GM23338 (cell line): ENCODE data around the gene JAKMIP1. TPM values are rescaled to one million over a fixed set of nuclear protein-coding genes. Genes with fewer than 3 reads are reported as not detected.

ENCODE experiments used
- ATAC-seq: fragments of 200-7000 bp; cut with Tn5 transposase; 3 replicates; pipeline ENCODE4 v1.9.1; 2020
- DNase-seq: peaks from one replicate; pipeline ENCODE4 v3.0.0-alpha.2; 2015; ENCODE audit warnings: low spot score
- H2AFZ ChIP-seq: fragments of 200-600 bp; sonication (generic); 2 replicates; pipeline ENCODE4 v1.8.0; 2016; ENCODE audit warnings: antibody characterized with exemption, mild to moderate bottlenecking, moderate library complexity
- H3F3A ChIP-seq: fragments of 200-600 bp; sonication (generic); replicated peaks from 2 replicates; pipeline ENCODE4 v1.8.0; 2017; ENCODE audit warnings: antibody characterized with exemption, mixed run types, low read depth
- H3K27ac ChIP-seq: fragments of 200-600 bp; sonication (generic); 2 replicates; pipeline ENCODE4 v1.6.1; 2016; ENCODE audit warnings: low read depth
- H3K27me3 ChIP-seq: fragments of 200-600 bp; sonication (generic); 2 replicates; pipeline ENCODE4 v1.8.0; 2016; ENCODE audit warnings: mild to moderate bottlenecking, mixed run types, moderate library complexity; ENCODE audit not compliant: insufficient read depth
- H3K36me3 ChIP-seq: fragments of 200-600 bp; sonication (generic); 2 replicates; pipeline ENCODE4 v1.8.0; 2016; ENCODE audit warnings: mild to moderate bottlenecking; ENCODE audit not compliant: insufficient read depth
- H3K4me1 ChIP-seq: fragments of 200-600 bp; sonication (generic); 2 replicates; pipeline ENCODE4 v1.8.0; 2016; ENCODE audit warnings: mild to moderate bottlenecking, moderate library complexity; ENCODE audit not compliant: insufficient read depth
- H3K4me2 ChIP-seq: fragments of 200-600 bp; sonication (generic); 2 replicates; pipeline ENCODE4 v1.7.1; 2017; ENCODE audit warnings: mixed run types
- H3K4me3 ChIP-seq: fragments of 200-600 bp; sonication (generic); 2 replicates; pipeline ENCODE4 v1.6.1; 2016; ENCODE audit warnings: mixed run types
- H3K79me2 ChIP-seq: fragments of 200-600 bp; sonication (generic); replicated peaks from 2 replicates; pipeline ENCODE4 v1.8.0; 2017; ENCODE audit warnings: mild to moderate bottlenecking; ENCODE audit not compliant: insufficient read depth
- H3K9me2 ChIP-seq: fragments of 200-600 bp; sonication (generic); 2 replicates; pipeline ENCODE4 v1.8.0; 2017; ENCODE audit not compliant: insufficient read depth
- H4K20me1 ChIP-seq: fragments of 200-600 bp; sonication (generic); replicated peaks from 2 replicates; pipeline ENCODE4 v1.8.0; 2017; ENCODE audit warnings: mild to moderate bottlenecking; ENCODE audit not compliant: insufficient read depth
- H3K27ac Mint-ChIP-seq: 2 replicates; pipeline ENCODE4 v1.8.0; 2020; ENCODE audit warnings: inconsistent platforms, mild to moderate bottlenecking, moderate library complexity, mixed read lengths
- H3K27me3 Mint-ChIP-seq: 3 replicates; pipeline ENCODE4 v1.8.0; 2022; ENCODE audit warnings: low read depth, mild to moderate bottlenecking, moderate library complexity, mixed read lengths, inconsistent platforms; ENCODE audit not compliant: insufficient read depth, poor library complexity
- H3K36me3 Mint-ChIP-seq: 3 replicates; pipeline ENCODE4 v1.8.0; 2021; ENCODE audit warnings: low read depth, mild to moderate bottlenecking, inconsistent platforms, moderate library complexity, mixed read lengths
- H3K4me1 Mint-ChIP-seq: 3 replicates; pipeline ENCODE4 v1.8.0; 2020; ENCODE audit warnings: mild to moderate bottlenecking, inconsistent platforms, mixed read lengths
- H3K4me3 Mint-ChIP-seq: 3 replicates; pipeline ENCODE4 v1.8.0; 2021; ENCODE audit warnings: moderate library complexity, mild to moderate bottlenecking, inconsistent platforms, mixed read lengths
- H3K9me3 Mint-ChIP-seq: 3 replicates; pipeline ENCODE4 v1.8.0; 2020; ENCODE audit warnings: moderate library complexity, mild to moderate bottlenecking, inconsistent platforms, mixed read lengths
- CREB1 ChIP-seq: fragments of 250-450 bp; sonication (Bioruptor Pico); IDR thresholded peaks from 2 replicates; pipeline ENCODE4 v1.5.0; 2020; ENCODE audit warnings: low read depth, mild to moderate bottlenecking, moderate library complexity
- CTCF ChIP-seq, 2 experiments: fragments of 200-600 bp in 1 of 2; sonication (generic) in 1 of 2; conservative IDR thresholded peaks; 2 replicates each; pipeline versions ENCODE4 v1.5.1 to v1.6.1; 2016 to 2017; ENCODE audit warnings: antibody characterized with exemption in 2 of 2, low read depth in 2 of 2, mild to moderate bottlenecking in 2 of 2, moderate library complexity in 1 of 2
- ETS1 ChIP-seq: IDR thresholded peaks from 2 replicates; pipeline ENCODE4 v1.6.1; 2016; ENCODE audit warnings: antibody characterized with exemption
- EZH2 ChIP-seq: fragments of 200-600 bp; sonication (generic); IDR thresholded peaks from one replicate; pipeline ENCODE4 v1.8.0; 2017; ENCODE audit warnings: antibody characterized with exemption, mild to moderate bottlenecking, low read depth; ENCODE audit not compliant: unreplicated experiment
- EZH2phosphoT487 ChIP-seq: fragments of 200-600 bp; sonication (generic); IDR thresholded peaks from one replicate; pipeline ENCODE4 v1.8.1; 2018; ENCODE audit warnings: antibody characterized with exemption; ENCODE audit not compliant: unreplicated experiment
- JUNB ChIP-seq: IDR thresholded peaks from one replicate; pipeline ENCODE4 v1.6.1; 2016; ENCODE audit warnings: antibody characterized with exemption; ENCODE audit not compliant: unreplicated experiment
- NANOG ChIP-seq: IDR thresholded peaks from 2 replicates; pipeline ENCODE4 v1.6.1; 2016; ENCODE audit warnings: antibody characterized with exemption, borderline replicate concordance
- POLR2AphosphoS5 ChIP-seq: IDR thresholded peaks from 2 replicates; pipeline ENCODE4 v1.6.1; 2016; ENCODE audit warnings: antibody characterized with exemption, low read depth
- REST ChIP-seq: IDR thresholded peaks from one replicate; pipeline ENCODE4 v1.6.1; 2018; ENCODE audit warnings: antibody characterized with exemption; ENCODE audit not compliant: unreplicated experiment
- STAT1 ChIP-seq: IDR thresholded peaks from one replicate; pipeline ENCODE4 v1.6.1; 2016; ENCODE audit warnings: antibody characterized with exemption; ENCODE audit not compliant: unreplicated experiment
- ZNF114 ChIP-seq: fragments of 250-450 bp; sonication (Bioruptor Pico); IDR thresholded peaks from 2 replicates; pipeline ENCODE4 v1.5.0; 2020; ENCODE audit warnings: mild to moderate bottlenecking, moderate library complexity
- ZNF331 ChIP-seq: fragments of 250-450 bp; sonication (Bioruptor Pico); IDR thresholded peaks from 2 replicates; pipeline ENCODE4 v1.5.0; 2020; ENCODE audit warnings: low read depth, mild to moderate bottlenecking, moderate library complexity
- ZNF462 ChIP-seq: fragments of 250-450 bp; sonication (Bioruptor Pico); IDR thresholded peaks from 2 replicates; pipeline ENCODE4 v1.5.0; 2020; ENCODE audit warnings: mild to moderate bottlenecking, moderate library complexity
- polyA plus RNA-seq: library from polyadenylated mRNA; unstranded; fragments of >200 nt; fragmentation: Nextera tagmentation; extraction: Ambion mirVana; gene quantifications from 2 replicates; pipeline ENCODE4 v1.2.1, GENCODE V29; 2016
- total RNA-seq: library from RNA; depleted of rRNA; stranded (reverse); fragments of >200 nt; shearing (Covaris generic); gene quantifications from 2 replicates; pipeline ENCODE4 v1.2.3, GENCODE V29; 2014

JAKMIP1 gene
- total and polyA plus RNA-seq, 2 experiments from 2014 or later = 4.6 to 5.1 TPM

GRCh38 chr4:6236816-6237390, 36.6 kb upstream of the JAKMIP1 start:
- ATAC-seq = no peak
- no peaks in the 10 kb centered on the region for H3F3A ChIP-seq
- H3K36me3 Mint-ChIP-seq = no peaks in the 10 kb centered on the region
- H3K4me3 Mint-ChIP-seq = no peak overlapping the region
- no peaks in the 10 kb centered on the region for H3K9me3 Mint-ChIP-seq
- H3K79me2 ChIP-seq = no peaks in the 10 kb centered on the region
- H3K4me1 ChIP-seq = no peaks in the 10 kb centered on the region
- no peak overlapping the region for H3K27ac ChIP-seq
- no peak overlapping the region for H3K27ac Mint-ChIP-seq
- H2AFZ ChIP-seq = no peak overlapping the region
- peaks cover 4% of the 10 kb centered on the region for H3K27me3 Mint-ChIP-seq
- H3K4me3 ChIP-seq = no peak overlapping the region
- no peaks in the 10 kb centered on the region for H3K27me3 ChIP-seq
- no peak for TF ChIP-seq CREB1 (CRISPR knock-in tag)
- no peak for TF ChIP-seq EZH2phosphoT487
- no peak for TF ChIP-seq CTCF (conservative IDR thresholded peaks at IDR 0.05; ENCODE audit: low read depth in 2 of 2)
- no peak for TF ChIP-seq REST
- TF ChIP-seq EZH2 = no peak
- TF ChIP-seq STAT1 = no peak
- TF ChIP-seq POLR2AphosphoS5 = no peak
- TF ChIP-seq JUNB = no peak
- no peak for TF ChIP-seq ZNF331
- no peak for TF ChIP-seq ZNF114 (CRISPR knock-in tag)
- no peak for TF ChIP-seq ETS1
- no peak for TF ChIP-seq ZNF462 (CRISPR knock-in tag)
- TF ChIP-seq NANOG = no peak
- no peaks in the 10 kb centered on the region for H3K9me2 ChIP-seq
- no peaks in the 10 kb centered on the region for H3K4me1 Mint-ChIP-seq
- H3K36me3 ChIP-seq = no peaks in the 10 kb centered on the region
- H3K4me2 ChIP-seq = no peak overlapping the region
- DNase-seq = no peak
- H4K20me1 ChIP-seq = no peaks in the 10 kb centered on the region
